Posterior cingulate gyrus (tissue), 11 donors: ENCODE measurements around the gene SGMS2.

Source experiments
- DNase-seq, 10 donors: peaks; one replicate each; pipeline versions ENCODE4 v3.0.0 to v3.0.0-alpha.2; 2020 to 2021; ENCODE audit warnings: mixed read lengths in 3 of 10
- intact Hi-C: fragments of 100-400 bp; cut with DNase I; formaldehyde crosslinking; loops from one replicate; pipeline ENCODE4 v1.15.1; 2023

The SGMS2 gene

DNA sequence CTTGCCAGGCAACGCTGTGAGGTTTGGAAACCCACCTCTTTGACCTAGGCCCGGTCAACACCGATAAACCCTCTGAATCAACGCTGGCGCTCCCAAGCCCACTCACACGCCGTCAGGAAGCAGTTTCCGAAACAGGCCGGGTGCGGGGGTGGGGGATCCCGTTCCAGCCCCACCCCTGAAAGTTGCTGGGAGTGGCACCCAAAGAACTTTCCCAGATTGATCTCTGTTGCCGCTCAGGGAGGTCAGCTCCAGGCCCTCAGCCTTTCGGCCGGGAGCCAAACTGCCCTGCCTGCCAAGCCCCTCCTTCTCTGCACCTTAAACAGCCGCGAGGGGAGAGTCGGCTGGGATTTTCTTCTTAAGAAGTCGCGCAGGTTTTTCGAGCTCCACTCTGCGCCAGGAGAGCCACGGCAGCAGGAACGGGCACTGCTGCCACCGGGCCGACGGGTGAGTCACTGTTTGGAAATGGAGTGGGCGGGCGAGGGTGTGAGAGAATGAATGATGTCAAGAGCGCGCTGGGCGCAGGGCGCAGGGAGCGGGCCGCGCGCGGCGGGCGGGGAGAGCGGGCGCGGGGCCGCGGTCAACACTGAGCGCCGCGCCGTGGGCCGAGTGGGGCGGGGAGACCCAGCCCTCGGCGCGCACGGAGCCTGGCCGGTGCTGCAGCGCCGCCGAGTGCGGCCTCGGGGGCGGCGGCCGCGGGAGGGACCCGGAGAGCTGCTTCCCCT is at the start of gene SGMS2:
Gene SGMS2, plus strand, starts transcription at position 583 of the 722 bp plus-strand sequence. CDS start 70,622 bp downstream, outside the sequence.
- DNase-seq, result peak; percentile 46 to 96 (median 72)
- intact Hi-C loops, result no loop called here

GRCh38 chr4:107777890-107778289 is 46.8 kb upstream of the SGMS2 start:
- intact Hi-C loops, result no loop called here
- DNase-seq, result no peak

GRCh38 chr4:107778784-107779530 is 45.8 kb upstream of the SGMS2 start:
- intact Hi-C loops, result no loop called here
- no peak for DNase-seq

GRCh38 chr4:107780665-107781064 is 44.1 kb upstream of the SGMS2 start:
- no peak for DNase-seq
- intact Hi-C loops, result no loop called here

DNA sequence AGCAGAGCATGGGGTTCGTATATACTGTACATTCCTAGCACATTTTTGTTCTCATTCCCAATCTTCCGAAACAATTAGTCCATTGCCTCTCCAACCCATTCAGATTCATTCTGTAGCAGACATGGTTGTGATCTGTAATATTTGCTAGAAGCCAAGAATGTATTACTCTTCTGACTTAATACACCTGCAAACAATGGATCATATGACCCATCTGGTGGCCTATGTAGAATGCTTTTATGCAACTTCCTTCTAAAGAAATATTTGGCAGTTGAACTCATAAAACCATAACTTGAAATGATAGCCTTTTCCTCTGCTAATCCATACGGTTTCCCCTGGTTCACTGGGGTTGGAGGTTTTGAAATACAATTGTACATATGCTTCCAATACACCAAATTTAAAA is 32.8 kb upstream of the SGMS2 start:
- DNase-seq, result no peak
- intact Hi-C loops, result no loop called here

DNA sequence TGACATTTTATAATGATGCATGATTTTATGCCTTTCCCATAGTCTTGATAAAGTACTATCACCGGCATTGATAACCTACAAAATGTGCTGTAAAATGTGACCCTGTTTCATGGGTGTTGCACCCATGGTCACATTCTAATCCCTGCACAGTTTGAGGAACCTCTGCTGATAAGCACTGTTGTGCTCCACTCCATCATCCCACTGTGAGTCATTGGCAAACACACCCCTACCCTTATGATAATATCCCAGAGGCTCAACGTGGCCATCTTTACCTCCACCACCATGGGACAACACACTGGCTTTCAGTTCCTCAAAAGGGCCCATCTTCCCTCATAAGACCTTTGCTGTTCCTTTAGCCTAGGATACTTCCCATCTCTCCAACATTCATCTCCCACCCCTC is 32.0 kb upstream of the SGMS2 start:
- no peak for DNase-seq
- intact Hi-C loops, result no loop called here

DNA sequence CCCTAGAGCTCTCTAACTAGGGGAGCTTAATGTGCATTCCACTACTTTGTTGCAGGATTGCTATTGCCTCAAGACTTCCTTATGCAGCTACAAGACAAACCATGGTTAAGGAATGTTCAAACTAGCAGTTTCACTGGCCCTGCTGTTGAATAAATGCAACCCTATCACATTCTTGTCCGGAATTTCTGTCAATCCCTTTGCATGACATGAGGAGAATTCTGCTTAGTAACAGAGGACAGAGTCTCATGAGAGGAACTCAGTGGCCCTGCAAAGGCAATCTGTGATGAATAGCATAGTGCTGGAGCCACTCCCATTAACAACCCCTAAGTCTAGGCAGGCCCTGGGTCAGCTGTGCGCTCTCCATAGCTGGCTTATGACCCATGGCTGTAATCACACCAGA is 30.7 kb upstream of the SGMS2 start:
- no peak for DNase-seq
- intact Hi-C loops, result no loop called here

GRCh38 chr4:107799669-107800450 is 24.9 kb upstream of the SGMS2 start:
- DNase-seq, result no peak
- intact Hi-C loops, result no loop called here

GRCh38 chr4:107800706-107801105 is 24.0 kb upstream of the SGMS2 start:
- DNase-seq, result no peak

GRCh38 chr4:107801766-107802211 is 22.9 kb upstream of the SGMS2 start:
- no peak for DNase-seq
- intact Hi-C loops, result no loop called here

More at GRCh38 chr4:107800706-107801105, 24.0 kb upstream of the SGMS2 start:
- intact Hi-C loops, result no loop called here

GRCh38 chr4:107804956-107805355 is 19.8 kb upstream of the SGMS2 start:
- intact Hi-C loops, result no loop called here
- no peak for DNase-seq

- no peak for DNase-seq
- intact Hi-C loops, result no loop called here
Observed at GRCh38 chr4:107806196-107806595, 18.5 kb upstream of the SGMS2 start.

GRCh38 chr4:107808572-107808971 is 16.2 kb upstream of the SGMS2 start:
- no peak for DNase-seq
- intact Hi-C loops, result no loop called here

GRCh38 chr4:107809210-107809609 is 15.5 kb upstream of the SGMS2 start:
- intact Hi-C loops, result no loop called here

GRCh38 chr4:107814758-107815157 is 10.0 kb upstream of the SGMS2 start:
- intact Hi-C loops, result no loop called here
- DNase-seq, result no peak

More at GRCh38 chr4:107809210-107809609, 15.5 kb upstream of the SGMS2 start:
- DNase-seq, result no peak

GRCh38 chr4:107815158-107815557 is 9.6 kb upstream of the SGMS2 start:
- intact Hi-C loops, result no loop called here

DNA sequence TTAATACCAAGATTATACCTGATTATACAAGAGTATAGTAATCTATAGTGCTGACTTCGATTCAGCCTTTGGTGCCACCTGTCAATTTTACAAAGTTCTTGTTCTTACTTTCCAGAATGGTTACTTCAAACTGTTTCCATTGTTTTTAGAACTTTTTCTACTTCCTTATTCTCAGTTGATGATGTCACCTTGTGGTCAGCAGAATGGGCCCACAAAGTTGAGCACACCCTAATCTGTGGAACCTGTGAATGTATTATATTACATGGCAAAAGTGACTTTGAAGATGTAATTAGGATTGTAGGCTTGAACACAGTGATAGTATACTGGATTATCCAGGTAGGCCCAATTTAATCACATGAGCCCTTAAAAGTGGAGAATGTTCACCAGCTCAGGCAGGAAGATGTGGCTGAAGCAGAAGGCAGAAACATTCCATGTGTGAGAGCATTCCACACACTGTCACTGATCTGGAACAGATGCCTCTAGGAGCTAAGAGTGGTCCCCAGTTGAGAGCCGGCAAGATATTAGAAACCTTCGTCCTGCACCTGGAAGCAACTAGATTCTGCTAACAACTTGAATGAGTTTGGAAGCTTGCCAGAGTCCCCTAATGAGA is 6.3 kb upstream of the SGMS2 start:
- intact Hi-C loops, result no loop called here
- DNase-seq, result no peak

More at GRCh38 chr4:107815158-107815557, 9.6 kb upstream of the SGMS2 start:
- DNase-seq, result no peak

- DNase-seq, result no peak
- intact Hi-C loops, result no loop called here
Observed at GRCh38 chr4:107823870-107824349, 822 bp upstream of the SGMS2 start.

GRCh38 chr4:107825072-107825824 is 516 bp downstream of the SGMS2 start:
- intact Hi-C loops, result no loop called here
- DNase-seq, result peak in 5 of 10 donors; percentile 4 to 75 (median 21)
